Astrocyte (in vitro differentiated cells and primary cell): ENCODE measurements around the gene PDCD1.

Experiments
- CTCF ChIP-seq: IDR thresholded peaks from 2 replicates; pipeline ENCODE4 v1.5.1; 2011; ENCODE audit warnings: low read depth, mild to moderate bottlenecking, inconsistent platforms, low read length, moderate library complexity; ENCODE audit not compliant: insufficient read depth
- EZH2 ChIP-seq: IDR thresholded peaks from 2 replicates; pipeline ENCODE4 v1.6.1; 2012; ENCODE audit warnings: mild to moderate bottlenecking, low read length, inconsistent platforms; ENCODE audit not compliant: insufficient read depth

- no peak for TF ChIP-seq CTCF
- TF ChIP-seq EZH2: no peak
These were observed 39.8 kb downstream of the PDCD1 start for GRCh38 chr2:241818943-241819270.
